K562 (cell line): ENCODE results near the gene ECE2. TPM values are rescaled to one million over a fixed set of nuclear protein-coding genes. Genes with fewer than 3 reads are reported as not detected.
A peak's percentile ranks its signal among the peaks of the same experiment; 100 is the strongest.

Source experiments
- ATAC-seq: fragments of 200-7000 bp; cut with Tn5 transposase; 3 replicates; pipeline ENCODE4 v1.9.1; 2020; ENCODE audit warnings: moderate library complexity
- BruUV-seq: library from RNA; stranded (reverse); fragments of 400-500 nt; replicated peaks from 2 replicates; lab custom pipeline; 2021; lab: Mats Ljungman, UMichigan
- CTCF ChIA-PET: fragments of 300-600 bp; formaldehyde crosslinking; extraction: SDS; loops from one replicate; lab custom pipeline; 2021; ENCODE audit warnings: low intra/inter-chr PET ratio; lab: Yijun Ruan, JAX
- POLR2A ChIA-PET: fragments of 300-600, 350-650 bp; sonication (Branson Sonifier 250); formaldehyde crosslinking; extraction: SDS; loops from one replicate; lab custom pipeline; 2021; ENCODE audit warnings: antibody characterized with exemption, inconsistent platforms; lab: Yijun Ruan, JAX
- DNase-seq, 4 experiments: peaks; one replicate each; pipeline versions ENCODE4 v3.0.0 to v3.0.0-alpha.2; 2011 to 2018; ENCODE audit warnings: low spot score in 3 of 4, mixed read lengths in 3 of 4; ENCODE audit errors: extremely low read depth in 1 of 4
- FAIRE-seq: peaks from 2 replicates; lab custom pipeline; 2011; peaks lifted over from hg19 to GRCh38; lab: Jason Lieb, UNC
- H2AFZ ChIP-seq: 2 replicates; pipeline ENCODE4 v1.6.0; 2011; ENCODE audit warnings: low read depth, low read length, control low read depth, inconsistent platforms
- H3K27ac ChIP-seq: fragments of 200-600 bp; 3 replicates; pipeline ENCODE4 v1.8.0; 2011; ENCODE audit warnings: low read depth, mild to moderate bottlenecking, control low read depth, inconsistent platforms, low read length, moderate library complexity, mixed read lengths; ENCODE audit errors: extremely low read depth
- H3K27me3 ChIP-seq, 2 experiments: fragments of 300-600 bp in 1 of 2; 2 replicates in 1 of 2; 3 replicates in 1 of 2; pipeline versions ENCODE4 v1.6.0 to v1.8.0; 2011; ENCODE audit warnings: inconsistent platforms in 2 of 2, low read length in 2 of 2, mild to moderate bottlenecking in 1 of 2, mixed read lengths in 1 of 2, moderate library complexity in 1 of 2; ENCODE audit not compliant: control insufficient read depth in 2 of 2, insufficient read depth in 2 of 2
- H3K36me3 ChIP-seq: fragments of 300-600 bp; 3 replicates; pipeline ENCODE4 v1.8.0; 2011; ENCODE audit warnings: mild to moderate bottlenecking, low read length, inconsistent platforms; ENCODE audit not compliant: control insufficient read depth, insufficient read depth
- H3K4me1 ChIP-seq, 2 experiments: fragments of 200-600 bp in 1 of 2; replicated peaks in 1 of 2; 2 replicates in 1 of 2; 3 replicates in 1 of 2; pipeline versions ENCODE4 v1.5.1 to v1.8.0; 2011; ENCODE audit warnings: inconsistent platforms in 2 of 2, low read length in 2 of 2, mild to moderate bottlenecking in 1 of 2, mixed read lengths in 1 of 2, moderate library complexity in 1 of 2; ENCODE audit not compliant: control insufficient read depth in 2 of 2, insufficient read depth in 2 of 2
- H3K4me2 ChIP-seq: 2 replicates; pipeline ENCODE4 v1.6.1; 2011; ENCODE audit warnings: low read length, control low read depth, inconsistent platforms, mixed read lengths; ENCODE audit not compliant: insufficient read depth
- H3K4me3 ChIP-seq: fragments of 200-600 bp; sonication (generic), shearing (Covaris generic); 2 replicates; pipeline ENCODE4 v1.5.1; 2016; ENCODE audit warnings: control low read depth, inconsistent platforms
- H3K79me2 ChIP-seq: fragments of 200-600 bp; 3 replicates; pipeline ENCODE4 v1.8.0; 2011; ENCODE audit warnings: low read length, inconsistent platforms; ENCODE audit not compliant: control insufficient read depth, insufficient read depth
- H3K9ac ChIP-seq, 2 experiments: 2 replicates each; pipeline versions ENCODE4 v1.6.0 to v1.6.1; 2011; ENCODE audit warnings: low read depth in 2 of 2, low read length in 2 of 2, control low read depth in 1 of 2, inconsistent platforms in 1 of 2, mild to moderate bottlenecking in 1 of 2, mixed read lengths in 1 of 2; ENCODE audit not compliant: insufficient read depth in 1 of 2
- H3K9me1 ChIP-seq: one replicate; pipeline ENCODE4 v1.6.0; 2011; ENCODE audit warnings: inconsistent platforms, mild to moderate bottlenecking, low read length, moderate library complexity; ENCODE audit not compliant: control insufficient read depth, insufficient read depth
- H3K9me3 ChIP-seq: replicated peaks from 2 replicates; pipeline ENCODE4 v1.5.1; 2011; ENCODE audit warnings: low read depth, low read length, inconsistent platforms; ENCODE audit not compliant: control insufficient read depth, insufficient read depth
- H4K20me1 ChIP-seq: replicated peaks from 2 replicates; pipeline ENCODE4 v1.6.1; 2011; ENCODE audit warnings: low read length, inconsistent platforms, mixed read lengths; ENCODE audit not compliant: control insufficient read depth, insufficient read depth
- PCBP2 ChIP-seq: fragments of 200-400 bp; formaldehyde crosslinking; IDR thresholded peaks from 2 replicates; pipeline ENCODE4 v1.6.1; 2018; ENCODE audit warnings: low read length, low read depth, mild to moderate bottlenecking, moderate library complexity; ENCODE audit not compliant: poor library complexity, severe bottlenecking
- POLR2A ChIP-seq: fragments of 450-650 bp; conservative IDR thresholded peaks from 2 replicates; pipeline ENCODE4 v1.6.1; 2016
- SNAPC5 ChIP-seq: fragments of 250-450 bp; sonication (Bioruptor Pico); IDR thresholded peaks from 2 replicates; pipeline ENCODE4 v1.8.0; 2021; ENCODE audit warnings: moderate library complexity, mild to moderate bottlenecking, inconsistent platforms
- TSC22D4 ChIP-seq: fragments of 450-650 bp; IDR thresholded peaks from 2 replicates; pipeline ENCODE4 v1.6.1; 2016; ENCODE audit warnings: missing genetic modification characterization, missing biosample characterization, control low read depth
- ZNF551 ChIP-seq: fragments of 250-450 bp; sonication (Bioruptor Pico); IDR thresholded peaks from 2 replicates; pipeline ENCODE4 v1.5.0; 2021; ENCODE audit warnings: mild to moderate bottlenecking, moderate library complexity
- WGBS: fragments of 100-300 bp; shearing (Covaris generic); methylation state at CpG from one replicate; pipeline ENCODE4 v1.1.6; 2016; ENCODE audit warnings: low coverage, mixed read lengths; ENCODE audit not compliant: insufficient coverage; ENCODE audit errors: missing lambda C conversion rate; 5-methylcytosine and 5-hydroxymethylcytosine counted together
- in situ Hi-C: fragments of 300-500 bp; cut with MboI; formaldehyde crosslinking; loops from 4 replicates; pipeline ENCODE4 v1.15.0; 2018; ENCODE audit warnings: inconsistent platforms, mixed read lengths
- intact Hi-C: fragments of 100-400 bp; cut with micrococcal nuclease; formaldehyde crosslinking; loops from 2 replicates; pipeline ENCODE4 v1.14.2; 2022
- polyA plus RNA-seq, 8 experiments: library from polyadenylated mRNA; depleted of rRNA in 4 of 8; stranded (reverse) in 5 of 8; unstranded in 3 of 8; fragments of >200 nt; fragmentation: Nextera tagmentation in 2 of 8; fragmentation: Illumina TruSeq in 1 of 8; extraction: Ambion mirVana in 2 of 8; extraction: Trizol in 1 of 8; gene quantifications; 2 replicates each; pipeline versions ENCODE4 v1.2.1 to v1.2.3, GENCODE V29; 2011 to 2014; ENCODE audit warnings: inconsistent platforms in 1 of 8, missing spikeins in 1 of 8
- total RNA-seq, 7 experiments: library from RNA; depleted of rRNA in 6 of 7; stranded (reverse); fragments of >200 nt in 6 of 7; fragmentation: Illumina TruSeq in 2 of 7; extraction: Trizol in 2 of 7; gene quantifications; 2 replicates each; pipeline versions ENCODE4 v1.2.1 to v1.2.3, GENCODE V29; 2011 to 2021; ENCODE audit warnings: low replicate concordance in 1 of 7

ECE2 gene
- total and polyA plus RNA-seq, 9 of the 15 experiments (the other 6 are each of a cell fraction or from before 2014, with no cell fraction given): not detected

- TF ChIP-seq TSC22D4 (tag): no peak
- no peak for TF ChIP-seq SNAPC5 (CRISPR knock-in tag)
- TF ChIP-seq ZNF551 (CRISPR knock-in tag): no peak
These were observed 57.4 kb downstream of the ECE2 start (continued) for GRCh38 chr3:184333190-184333589.

DNA sequence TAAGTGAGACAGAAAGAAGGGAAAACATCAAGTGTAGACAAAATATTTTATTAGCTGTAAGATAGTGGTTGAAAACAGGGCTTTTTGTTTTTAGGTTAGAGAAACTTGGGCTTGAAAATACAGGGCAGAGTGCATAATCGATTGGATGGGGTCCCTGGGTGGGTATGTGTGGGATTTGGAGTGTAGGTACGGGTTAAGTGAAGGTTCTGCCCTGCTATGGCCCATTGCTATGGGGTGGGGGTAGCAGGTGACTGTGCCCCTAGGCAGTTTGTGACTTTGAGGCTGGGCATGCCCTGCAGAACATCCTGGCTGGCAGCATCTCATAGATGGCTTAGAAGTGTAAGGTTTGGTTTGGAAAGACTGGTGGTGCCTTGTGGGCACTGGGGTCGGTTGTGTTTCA is 57.9 kb downstream of the ECE2 start:
- no peak for DNase-seq
- no peak for TF ChIP-seq PCBP2
- TF ChIP-seq POLR2A: 0 out of 2 replicates have a peak, but pooled peaks have one; percentile 19

More for the DNA sequence above, 57.9 kb downstream of the ECE2 start:
- in situ Hi-C loops (no loop called here), intact Hi-C loops (no loop called here)
- H3K9me3 ChIP-seq: no peaks in the 10 kb centered on the region
- H3K9ac ChIP-seq: peak overlapping the region in 1 of 2 experiments; percentile 23; a peak in 1 of 4 replicates
- H3K36me3 ChIP-seq: peaks cover 68% of the 10 kb centered on the region
- peaks cover 18% of the 10 kb centered on the region for H3K79me2 ChIP-seq
- peaks cover 11% of the 10 kb centered on the region for H3K9me1 ChIP-seq
- H2AFZ ChIP-seq: no peak overlapping the region
- H4K20me1 ChIP-seq: peaks cover 24% of the 10 kb centered on the region
- no TSS peak for BruUV-seq
- ChIA-PET CTCF (no interaction called here), POLR2A (interaction anchor here (0.6 to 1.4 kb wide), 5 partner anchors 9 to 159 kb away, joined by 3 to 6 read pairs (median 4); no protein-coding TSS in a partner anchor)
- FAIRE-seq: no peak
- WGBS: 75% methylated on average over 3 of the region's 3 CpGs
- ATAC-seq: no peak
- no peak overlapping the region for H3K4me2 ChIP-seq
- H3K4me3 ChIP-seq: no peak overlapping the region
- H3K27me3 ChIP-seq: no peaks in the 10 kb centered on the region
- peak overlapping the region; percentile 83; the same call in 2 of the 3 replicates for H3K27ac ChIP-seq
- peaks cover 51 to 54% of the 10 kb centered on the region in 2 experiments for H3K4me1 ChIP-seq
